ACHN (cell line): ENCODE data around the gene C4orf17.
"Not testable (repeated sequence)": the region's sequence is repeated elsewhere in the genome, so short reads cannot be mapped to it uniquely, and the experiment has no call there.

Experiments used
- DNase-seq: peaks from one replicate; pipeline ENCODE4 v3.0.0-alpha.2; 2015
- in situ Hi-C: cut with HindIII; loops from 2 replicates; pipeline ENCODE4 v1.10.0; 2017; ENCODE audit warnings: low sequenced_read_pairs, low pct_ligation_motif_present, low pct_unique_long_range_greater_than_20kb

Gene C4orf17

DNA sequence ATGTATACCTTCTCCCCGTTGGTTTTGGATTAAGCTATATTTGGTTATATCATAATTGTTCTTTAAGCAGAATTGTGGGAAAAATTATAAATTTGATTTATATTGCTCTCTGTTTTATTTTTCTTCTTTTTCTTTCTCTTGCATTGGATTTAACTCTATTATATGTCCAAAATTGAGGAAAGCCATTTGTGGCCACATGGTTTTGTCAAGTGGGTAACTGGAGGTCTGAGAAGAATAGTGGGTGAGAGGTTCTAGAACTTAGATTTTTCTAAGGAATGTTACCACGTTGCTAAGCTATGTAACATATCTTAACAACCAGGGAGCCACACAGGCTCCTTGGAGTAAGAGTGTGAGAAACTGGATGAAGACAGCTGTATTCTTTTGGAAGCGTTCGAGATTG is at the start of gene C4orf17:
Gene C4orf17 (plus strand): TSS at position 301 of the 400 bp plus-strand sequence. CDS start 2,061 bp downstream, outside the sequence.
- no peak for DNase-seq
- in situ Hi-C loops = no loop called here

DNA sequence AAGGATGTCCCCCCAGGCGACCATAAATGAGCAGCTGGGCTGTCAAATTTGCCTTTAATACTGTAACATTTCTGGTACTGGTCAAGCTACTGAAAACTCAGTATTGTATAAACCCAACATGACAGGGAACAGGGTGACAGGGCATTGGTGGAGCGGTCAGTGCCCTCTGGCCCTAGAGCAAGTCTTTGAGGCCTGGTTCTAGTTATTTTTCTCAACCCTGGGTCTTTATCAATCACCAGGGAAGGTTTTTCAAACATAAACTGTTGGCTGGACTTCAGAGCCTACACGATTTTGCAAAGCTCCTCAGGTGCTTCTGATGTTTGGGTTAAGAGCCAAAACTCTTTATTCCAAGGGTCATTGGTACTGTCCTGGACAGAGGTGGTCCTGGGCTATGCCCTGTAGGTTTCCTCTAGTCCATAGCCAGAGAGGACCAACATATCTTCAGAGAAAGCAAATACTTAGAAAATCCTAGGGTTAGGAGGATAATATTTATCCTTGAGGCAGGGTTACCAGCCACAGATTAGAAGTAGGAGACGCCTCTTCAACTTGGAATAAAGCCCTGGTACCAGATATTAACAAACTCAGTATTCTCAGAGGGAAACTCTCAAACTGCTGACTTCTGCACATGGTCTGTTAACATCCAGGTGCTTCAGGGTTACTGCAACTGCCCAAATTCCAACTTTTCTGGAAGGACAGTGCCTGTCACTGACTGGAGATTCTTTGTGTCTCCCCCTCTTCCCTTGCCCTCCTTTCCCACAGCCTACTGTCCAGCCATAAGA is 49.0 kb upstream of the C4orf17 start:
- no peak for DNase-seq
- in situ Hi-C loops = no loop called here

DNA sequence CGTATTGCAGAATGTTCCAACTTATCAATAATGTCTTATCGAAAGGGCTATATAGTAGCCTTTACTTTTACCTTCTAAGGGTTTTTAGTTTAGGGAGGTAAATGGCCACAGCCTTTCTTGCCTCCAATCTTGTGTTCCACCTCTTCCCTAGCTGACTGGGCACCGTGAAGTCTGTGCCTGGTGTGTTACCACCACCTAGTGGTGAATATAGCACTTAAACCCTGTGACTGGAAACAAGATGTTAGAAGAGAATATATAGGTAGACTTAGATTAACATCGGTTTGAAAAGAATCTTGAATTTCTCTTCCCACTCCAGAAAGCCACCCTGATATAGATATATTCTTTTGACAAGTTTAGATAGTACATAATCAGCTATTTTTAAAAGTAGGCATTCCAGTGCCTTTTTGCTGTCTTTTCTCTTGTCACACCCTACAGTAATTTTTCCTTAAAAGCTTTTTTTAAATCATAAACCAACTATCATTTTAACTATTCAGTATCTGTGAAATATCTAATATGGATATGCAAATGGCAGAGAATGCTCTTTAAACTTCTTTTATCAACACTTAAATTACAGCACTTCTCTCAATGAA is 47.9 kb upstream of the C4orf17 start:
- in situ Hi-C loops = no loop called here

DNA sequence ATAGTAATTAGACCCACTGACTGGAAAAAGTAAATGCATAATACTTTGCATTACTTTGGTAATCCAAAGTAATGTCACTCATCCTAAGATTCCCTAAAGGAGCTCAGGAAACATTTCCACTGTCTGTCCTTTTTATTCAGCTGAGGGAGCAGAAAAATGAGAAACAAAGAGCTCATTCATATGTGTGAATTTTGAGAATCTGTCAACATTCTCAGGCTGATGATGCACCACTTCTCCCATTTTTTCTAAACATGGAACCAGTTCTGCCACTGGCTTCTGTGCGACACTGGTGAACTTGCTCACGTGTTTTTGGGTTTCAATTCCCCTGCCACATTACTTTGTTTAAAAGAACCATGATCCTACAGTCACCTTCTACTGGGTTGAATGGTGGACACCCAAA is 47.3 kb upstream of the C4orf17 start:
- in situ Hi-C loops = no loop called here
- no peak for DNase-seq

More for the DNA sequence above, 47.9 kb upstream of the C4orf17 start:
- DNase-seq = peak; percentile 71

DNA sequence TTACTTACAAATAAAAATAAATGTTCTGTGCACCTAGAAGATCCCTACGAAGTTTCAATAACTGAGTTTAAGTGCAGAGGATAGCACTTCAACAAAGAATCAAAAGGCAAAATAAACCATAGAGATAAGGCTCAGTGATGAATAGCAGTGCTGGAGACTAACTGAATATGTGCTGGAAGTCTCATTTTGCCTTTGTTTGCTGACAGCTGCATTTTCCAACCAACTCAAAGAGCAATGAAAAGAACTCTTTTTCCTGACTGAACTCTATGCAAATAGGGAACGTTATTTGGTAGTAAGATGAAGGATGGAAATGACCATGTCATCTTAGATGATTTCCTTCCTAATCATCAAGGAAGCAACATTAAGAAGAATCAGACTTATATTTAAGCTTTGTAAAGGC is 42.9 kb upstream of the C4orf17 start:
- in situ Hi-C loops = no loop called here
- DNase-seq = no peak

DNA sequence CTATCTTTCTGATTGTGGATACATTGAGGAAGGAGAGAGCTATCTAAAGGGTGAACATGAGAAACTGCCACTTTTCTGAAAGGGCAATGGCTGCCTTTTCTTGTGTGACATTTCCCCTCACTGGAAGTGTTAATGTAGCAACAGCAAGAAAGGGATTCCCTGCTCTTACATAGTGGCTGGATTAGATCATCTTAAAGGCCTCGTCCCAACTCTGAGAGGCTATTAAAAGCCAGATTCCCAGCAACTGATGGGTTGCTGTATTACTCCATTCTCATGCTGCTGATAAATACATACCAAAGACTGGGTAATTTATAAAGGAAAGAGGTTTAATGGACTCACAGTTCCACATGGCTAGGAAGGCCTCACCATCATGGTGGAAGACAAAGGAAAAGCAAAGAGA is 41.9 kb upstream of the C4orf17 start:
- in situ Hi-C loops = no loop called here
- no peak for DNase-seq

DNA sequence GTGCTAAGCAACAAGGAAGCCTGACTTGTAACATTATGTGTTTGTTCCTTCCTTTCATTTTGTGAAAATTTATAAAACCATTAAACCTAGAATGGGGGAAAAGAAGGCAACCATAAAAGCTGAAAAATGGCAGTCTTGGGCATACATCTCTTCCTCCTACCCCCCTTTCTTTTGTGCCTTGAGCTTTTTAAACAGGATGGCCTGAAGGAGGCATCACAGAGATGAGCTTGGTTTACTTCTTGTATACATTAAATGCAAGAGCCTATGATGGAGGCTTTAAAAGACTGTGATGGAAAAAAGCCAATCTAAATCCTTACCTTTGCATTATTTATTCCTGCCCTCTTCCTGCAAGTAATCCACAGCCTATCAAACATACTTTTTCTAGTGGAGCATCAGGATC is 39.5 kb upstream of the C4orf17 start:
- in situ Hi-C loops = no loop called here
- DNase-seq = no peak

DNA sequence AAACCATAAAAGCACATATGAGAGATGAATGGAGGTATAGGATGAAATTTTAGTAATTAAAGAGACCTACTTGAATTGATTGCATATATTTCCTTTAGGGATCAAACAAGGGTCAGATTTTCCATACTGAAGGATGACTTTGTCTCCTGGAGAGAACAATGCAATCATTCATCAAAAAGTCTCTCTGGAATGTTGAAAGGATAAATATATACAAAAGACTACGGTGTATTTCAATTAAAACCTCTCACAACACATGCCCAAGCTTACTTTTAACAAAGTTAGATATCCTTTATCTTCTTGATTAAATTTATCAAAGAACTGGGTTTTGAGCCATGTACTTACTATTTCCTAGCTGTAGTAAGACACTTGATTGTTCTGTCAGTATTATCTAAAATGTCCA is 38.9 kb upstream of the C4orf17 start:
- DNase-seq = no peak
- in situ Hi-C loops = no loop called here

DNA sequence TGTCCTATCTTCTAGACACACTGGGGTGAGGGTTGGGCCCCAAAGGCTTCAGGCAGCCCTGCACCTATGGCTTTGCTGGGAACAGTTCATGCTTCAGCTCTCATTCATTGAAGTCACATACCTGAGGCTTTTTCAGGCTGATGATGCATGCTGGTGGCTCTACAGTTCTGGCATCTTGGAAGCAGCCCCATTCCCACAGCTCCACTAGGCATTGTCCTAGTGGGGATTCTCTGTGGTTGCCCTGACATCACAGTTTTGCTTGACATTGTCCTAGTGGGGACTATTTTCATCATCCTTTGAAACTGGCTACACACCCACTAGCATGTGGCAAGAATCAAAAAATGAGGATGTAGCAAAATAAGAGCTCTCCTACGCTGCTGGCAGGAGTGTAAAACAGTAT is 37.7 kb upstream of the C4orf17 start:
- DNase-seq = no peak
- in situ Hi-C loops = no loop called here

DNA sequence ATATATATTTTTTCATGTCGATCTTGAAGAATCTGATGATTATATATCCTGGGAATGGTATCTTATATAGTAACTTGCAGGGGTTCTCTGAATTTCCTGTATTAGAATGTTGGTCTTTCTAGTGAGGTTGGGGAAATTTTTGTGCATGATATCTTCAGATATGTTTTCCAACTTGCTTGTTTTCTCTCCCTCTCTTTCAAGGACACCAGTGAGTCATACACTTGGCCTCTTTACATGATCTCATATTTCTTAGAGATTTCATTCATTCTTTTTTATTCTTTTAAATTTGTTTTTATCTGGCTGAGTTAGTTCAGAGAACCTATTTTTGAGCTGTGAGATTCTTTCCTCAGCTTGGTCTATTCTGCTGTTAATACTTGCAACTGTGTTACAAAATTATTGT is 27.2 kb upstream of the C4orf17 start:
- no peak for DNase-seq
- in situ Hi-C loops = no loop called here

DNA sequence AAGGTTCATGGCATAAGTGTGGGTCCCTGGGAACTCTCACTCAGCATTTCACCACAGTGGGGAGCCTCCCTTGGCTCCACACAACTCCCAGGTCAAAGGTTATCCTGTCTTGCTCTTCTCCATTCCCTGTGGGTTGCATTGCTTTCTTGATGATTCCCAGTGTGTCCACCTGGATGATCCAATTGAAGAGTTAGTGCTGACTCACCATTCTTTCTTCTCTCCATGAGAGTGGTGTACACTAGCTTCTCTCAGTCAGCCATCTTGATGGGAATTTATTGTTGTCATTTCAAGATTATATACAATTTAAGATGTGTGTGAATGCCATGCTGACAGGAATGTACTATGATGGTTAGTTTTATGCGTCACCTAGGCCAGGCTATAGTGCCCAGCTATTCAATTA is 25.6 kb upstream of the C4orf17 start:
- DNase-seq = no peak
- in situ Hi-C loops = no loop called here

DNA sequence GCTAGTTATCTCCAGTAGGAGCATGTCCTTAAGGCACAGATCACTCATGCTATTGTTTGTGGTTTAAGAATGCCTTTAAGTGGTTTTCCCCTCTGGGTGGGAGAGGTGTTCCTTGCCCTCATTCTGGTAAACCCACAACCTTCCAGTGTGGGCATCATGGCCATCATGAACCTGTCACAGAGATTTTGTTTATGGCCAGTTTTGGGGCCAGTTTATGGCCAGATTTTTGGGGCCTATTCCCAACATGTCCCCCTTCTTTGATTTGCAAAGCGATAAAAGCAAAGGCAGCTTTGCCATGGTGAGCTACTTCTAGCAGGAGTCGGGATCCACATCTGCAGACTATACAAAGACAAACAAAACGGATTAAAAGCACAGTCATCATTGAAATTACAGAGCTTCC is 24.2 kb upstream of the C4orf17 start:
- DNase-seq, in situ Hi-C loops: not testable (repeated sequence)

DNA sequence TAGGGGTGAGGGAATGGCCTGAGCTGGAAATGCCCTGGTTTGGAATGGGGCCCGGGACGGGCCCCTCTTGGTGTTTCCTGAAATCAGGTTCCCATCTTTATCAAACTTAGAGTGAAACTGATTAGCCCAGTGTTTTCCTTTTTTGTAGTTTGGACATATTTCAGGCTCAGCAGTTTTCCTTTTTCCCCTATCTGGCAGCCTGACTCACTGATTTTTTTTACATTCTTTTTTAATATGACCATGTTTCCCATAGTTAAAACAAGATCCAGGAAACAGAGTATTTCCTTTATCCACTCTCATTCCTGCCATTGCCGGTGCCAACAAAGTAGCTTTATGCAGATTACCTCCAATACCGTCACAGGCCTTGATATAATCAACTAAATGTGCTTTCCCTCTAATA is 20.5 kb upstream of the C4orf17 start:
- in situ Hi-C loops = no loop called here
- no peak for DNase-seq

DNA sequence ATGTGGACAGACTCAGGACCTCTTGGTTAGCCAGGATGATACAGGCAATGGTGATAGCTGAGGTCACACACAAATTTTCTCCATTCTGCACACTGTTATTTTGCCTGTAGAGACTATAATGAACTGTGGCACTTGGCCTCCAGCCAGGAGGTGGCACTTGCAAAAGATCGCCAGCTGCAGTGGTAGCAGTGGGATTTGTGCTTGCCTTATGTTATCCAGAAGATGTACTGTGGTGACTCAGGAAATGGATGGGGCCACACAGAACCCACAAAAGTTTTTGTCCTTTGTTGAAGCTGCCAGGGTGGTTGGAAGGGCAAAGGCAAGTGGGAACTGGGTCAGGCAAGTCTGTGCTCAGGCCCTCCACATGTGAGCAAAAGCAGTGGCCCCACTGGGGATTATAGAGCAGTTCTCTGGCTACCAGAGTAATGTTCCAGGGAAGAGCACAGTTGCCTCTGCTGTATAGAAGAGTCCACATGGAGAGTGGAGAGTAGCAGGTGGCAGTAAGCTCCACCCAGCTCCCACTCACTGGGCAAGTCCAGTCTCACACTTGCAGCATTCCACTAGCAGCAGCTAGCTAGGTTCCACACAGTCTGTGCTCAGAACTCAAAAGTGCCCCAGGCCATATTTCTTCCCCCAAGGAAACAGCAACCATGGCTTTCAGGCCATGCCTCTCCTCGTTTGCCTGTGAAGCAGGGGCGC is 5.9 kb upstream of the C4orf17 start:
- in situ Hi-C loops = no loop called here
- DNase-seq = no peak

DNA sequence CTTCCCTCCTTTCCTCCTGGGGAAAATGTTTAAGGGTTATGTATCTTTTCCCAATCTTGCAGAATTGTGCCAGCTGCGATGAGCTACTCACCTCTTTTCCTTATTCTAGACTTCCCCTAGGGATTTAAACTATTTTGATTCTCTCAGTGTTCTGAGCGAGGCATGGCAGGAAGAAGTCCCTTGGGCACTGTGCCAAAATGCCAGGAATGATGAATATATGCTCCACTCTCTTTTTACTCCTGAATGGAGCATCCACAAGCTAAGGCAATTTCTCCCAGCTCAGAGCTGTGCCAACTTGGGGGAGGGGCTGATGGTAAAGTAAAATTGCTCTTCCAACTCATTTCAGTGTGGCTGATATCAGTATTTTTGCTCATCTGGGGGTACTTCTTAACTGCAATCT is 4.0 kb upstream of the C4orf17 start:
- in situ Hi-C loops = no loop called here
- no peak for DNase-seq

DNA sequence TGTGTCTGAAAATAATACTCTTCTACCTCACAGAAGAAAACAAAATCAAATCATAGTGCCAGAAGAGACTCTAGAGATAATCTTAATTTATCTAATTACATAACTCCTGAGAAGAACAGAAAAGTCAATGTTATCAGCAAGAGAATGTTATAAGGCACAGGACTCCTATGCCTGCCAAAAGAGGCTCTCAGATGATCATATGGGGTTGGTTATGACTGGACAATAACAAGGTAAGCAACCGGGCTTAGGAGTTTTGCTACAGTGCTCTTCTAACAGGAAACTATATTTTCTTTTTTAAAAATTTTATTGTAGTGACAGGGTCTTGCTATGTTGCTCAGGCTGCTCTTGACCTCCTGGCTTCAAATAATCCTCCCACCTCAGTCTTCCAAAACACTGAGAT is 3.5 kb upstream of the C4orf17 start:
- DNase-seq = no peak
- in situ Hi-C loops = no loop called here

DNA sequence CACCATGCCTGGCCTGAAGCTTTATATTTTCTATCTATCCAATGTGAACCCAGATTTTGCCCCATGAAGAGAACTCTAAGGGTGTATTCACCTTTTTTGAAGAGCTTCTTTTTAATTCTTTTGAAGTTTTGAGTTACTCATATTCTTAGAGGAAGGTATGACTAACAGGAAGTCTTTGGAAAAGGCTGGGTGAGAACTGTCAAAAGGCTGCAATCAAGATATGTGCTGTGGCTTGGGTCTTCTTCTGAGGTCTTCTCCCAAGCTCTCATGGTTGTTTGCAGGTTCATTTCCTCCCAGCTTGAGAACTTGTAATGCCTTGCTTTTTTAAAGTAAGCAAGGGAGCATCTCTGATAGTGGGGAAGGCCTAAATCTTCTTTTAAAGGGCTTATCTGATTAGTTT is 3.1 kb upstream of the C4orf17 start:
- DNase-seq = no peak
- in situ Hi-C loops = no loop called here

DNA sequence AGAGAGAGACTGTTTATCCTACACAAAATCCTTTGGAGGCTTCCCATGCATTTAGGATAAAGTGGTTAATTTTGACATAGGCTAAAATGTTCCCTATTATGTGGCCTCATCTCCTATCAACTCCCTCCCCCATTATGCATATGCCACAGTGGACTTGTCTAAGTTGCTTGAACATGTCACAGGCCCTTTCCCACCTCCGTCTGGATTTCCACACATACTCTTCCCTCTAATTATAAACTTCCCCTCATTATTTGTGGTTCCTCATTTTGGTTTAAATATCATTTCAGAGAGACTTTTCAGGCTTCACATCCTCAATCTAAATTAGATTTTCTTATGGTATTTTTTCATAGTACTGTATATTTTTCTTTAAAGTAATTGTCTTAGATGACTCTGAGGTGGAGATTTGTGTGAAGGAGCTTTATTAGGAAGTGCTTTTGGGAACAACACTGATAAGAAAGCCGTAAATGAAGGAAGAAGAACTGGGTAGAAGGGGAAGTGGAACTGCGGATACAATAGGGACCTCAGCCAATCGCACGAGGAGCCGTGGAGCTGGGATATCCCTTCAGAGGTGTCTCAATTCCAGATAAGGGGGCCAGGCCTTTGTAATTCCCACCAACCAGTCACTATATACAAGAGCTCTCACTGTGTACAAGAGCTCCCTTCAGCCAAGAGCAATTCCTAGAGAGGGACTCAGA is 7.9 kb downstream of the C4orf17 start:
- no peak for DNase-seq
- in situ Hi-C loops = no loop called here

DNA sequence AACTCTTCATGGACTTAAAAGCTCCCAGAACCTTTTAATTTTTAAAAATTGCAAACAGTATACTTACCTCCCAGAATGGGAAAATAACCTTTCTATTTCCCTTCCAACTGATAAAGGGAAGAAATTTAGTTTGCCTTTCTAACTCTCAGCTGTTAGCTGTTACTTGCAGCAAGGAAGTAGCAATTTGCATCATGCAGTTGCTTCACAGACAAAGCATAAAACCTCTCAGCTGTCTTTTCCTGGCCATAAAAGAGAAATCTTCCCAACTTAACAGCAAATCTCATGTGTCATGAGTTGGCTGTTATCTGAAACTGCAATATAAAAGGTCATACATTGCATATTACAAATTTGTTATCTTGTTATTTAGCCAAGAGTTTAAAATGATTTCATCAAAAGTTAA is 18.4 kb downstream of the C4orf17 start:
- DNase-seq = no peak
- in situ Hi-C loops = no loop called here
